ENCODE results near the gene NAA16. TPM values are rescaled to one million over a fixed set of nuclear protein-coding genes. Genes with fewer than 3 reads are reported as not detected.

The NAA16 gene
- polyA plus RNA-seq, 1 of the 3 experiments (the other 2 are of a cell fraction) = 4.4 TPM

- WGBS (ENCODE audit: low lambda C conversion rate) = 64% methylated on average over 5 of the region's 5 CpGs
- DNase-seq = no peak
- no peak overlapping the region for H3K4me3 ChIP-seq (ENCODE audit: low read depth in 2 of 2, low read length in 1 of 2)
- no peaks in the 10 kb centered on the region for H3K36me3 ChIP-seq (replicated peaks in 1 of 2; ENCODE audit: control insufficient read depth in 1 of 2, insufficient read depth in 2 of 2, low read length in 1 of 2)
- H3K79me2 ChIP-seq (ENCODE audit: insufficient read depth) = no peaks in the 10 kb centered on the region
- no peaks in the 10 kb centered on the region for H3K9me2 ChIP-seq
- no peak overlapping the region for H3K27ac ChIP-seq (ENCODE audit: low read depth in 2 of 2, low read length in 1 of 2)
- H3K27me3 ChIP-seq (ENCODE audit: insufficient read depth) = no peaks in the 10 kb centered on the region
- H3F3A ChIP-seq (replicated peaks; ENCODE audit: insufficient read depth) = no peaks in the 10 kb centered on the region
- no peaks in the 10 kb centered on the region for H3K4me1 ChIP-seq (ENCODE audit: control insufficient read depth in 1 of 2, insufficient read depth in 2 of 2, low read depth in 1 of 2, low read length in 1 of 2)
- no peaks in the 10 kb centered on the region for H4K20me1 ChIP-seq (ENCODE audit: insufficient read depth)
- CTCF ChIA-PET = no interaction called here
- no peak overlapping the region for H2AFZ ChIP-seq (ENCODE audit: low read depth)
- POLR2A ChIA-PET = no interaction called here
- no peak overlapping the region for H3K9ac ChIP-seq
- H3K9me3 ChIP-seq = no peaks in the 10 kb centered on the region
- H3K4me2 ChIP-seq = no peak overlapping the region
- TF ChIP-seq FOXM1 (IDR thresholded peaks at IDR 0.05; ENCODE audit: low read depth) (no peak), NFIC (IDR thresholded peaks at IDR 0.05; ENCODE audit: borderline replicate concordance) (no peak), SMC3 (IDR thresholded peaks at IDR 0.05; ENCODE audit: low read depth, low read length) (no peak), EZH2phosphoT487 (IDR thresholded peaks at IDR 0.05; ENCODE audit: borderline replicate concordance, low read depth) (no peak), GABPA (IDR thresholded peaks at IDR 0.05; ENCODE audit: low read depth) (no peak)
These were observed 102.8 kb downstream of the NAA16 start for GRCh38 chr13:41413872-41414271.

GRCh38 chr13:41416276-41416675, 105.2 kb downstream of the NAA16 start:
- no peak for TF ChIP-seq YY1 (IDR thresholded peaks at IDR 0.05; ENCODE audit: low read depth)
- TF ChIP-seq TCF12 (IDR thresholded peaks at IDR 0.05) = no peak
- no peak for TF ChIP-seq NRF1 (IDR thresholded peaks at IDR 0.05; ENCODE audit: low read depth, low read length)
- no peak for TF ChIP-seq MAX (IDR thresholded peaks at IDR 0.05; ENCODE audit: low read depth)
- no peak for TF ChIP-seq MXI1 (IDR thresholded peaks at IDR 0.05; ENCODE audit: low read depth, low read length)
- H3K27ac ChIP-seq (ENCODE audit: low read depth in 2 of 2, low read length in 1 of 2) = no peak overlapping the region
- POLR2A ChIA-PET = no interaction called here

GRCh38 chr13:41418027-41418426, 107.0 kb downstream of the NAA16 start:
- CTCF ChIA-PET = no interaction called here
- POLR2A ChIA-PET = no interaction called here
- no peaks in the 10 kb centered on the region for H3K79me2 ChIP-seq (ENCODE audit: insufficient read depth)
- no peak for TF ChIP-seq TAF1 (IDR thresholded peaks at IDR 0.05; ENCODE audit: borderline replicate concordance, low read depth, low read length)
- TF ChIP-seq, protein P1, sequence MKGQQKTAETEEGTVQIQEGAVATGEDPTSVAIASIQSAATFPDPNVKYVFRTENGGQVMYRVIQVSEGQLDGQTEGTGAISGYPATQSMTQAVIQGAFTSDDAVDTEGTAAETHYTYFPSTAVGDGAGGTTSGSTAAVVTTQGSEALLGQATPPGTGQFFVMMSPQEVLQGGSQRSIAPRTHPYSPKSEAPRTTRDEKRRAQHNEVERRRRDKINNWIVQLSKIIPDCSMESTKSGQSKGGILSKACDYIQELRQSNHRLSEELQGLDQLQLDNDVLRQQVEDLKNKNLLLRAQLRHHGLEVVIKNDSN (IDR thresholded peaks at IDR 0.05; ENCODE audit: borderline replicate concordance, low read depth) = no peak
- H2AFZ ChIP-seq (ENCODE audit: low read depth) = no peak overlapping the region
- WGBS (ENCODE audit: low lambda C conversion rate) = 45% methylated on average over 5 of the region's 5 CpGs
- H3K9ac ChIP-seq = no peak overlapping the region
- H3F3A ChIP-seq (replicated peaks; ENCODE audit: insufficient read depth) = no peaks in the 10 kb centered on the region
- H3K27ac ChIP-seq (ENCODE audit: low read depth in 2 of 2, low read length in 1 of 2) = no peak overlapping the region
- no peaks in the 10 kb centered on the region for H3K9me2 ChIP-seq
- no peaks in the 10 kb centered on the region for H4K20me1 ChIP-seq (ENCODE audit: insufficient read depth)
- H3K4me1 ChIP-seq (ENCODE audit: control insufficient read depth in 1 of 2, insufficient read depth in 2 of 2, low read depth in 1 of 2, low read length in 1 of 2) = no peaks in the 10 kb centered on the region
- H3K4me3 ChIP-seq (ENCODE audit: low read depth in 2 of 2, low read length in 1 of 2) = no peak overlapping the region
- no peaks in the 10 kb centered on the region for H3K36me3 ChIP-seq (replicated peaks in 1 of 2; ENCODE audit: control insufficient read depth in 1 of 2, insufficient read depth in 2 of 2, low read length in 1 of 2)
- no peak for DNase-seq
- H3K4me2 ChIP-seq = no peak overlapping the region
- H3K27me3 ChIP-seq (ENCODE audit: insufficient read depth) = no peaks in the 10 kb centered on the region
- no peaks in the 10 kb centered on the region for H3K9me3 ChIP-seq

More at GRCh38 chr13:41416276-41416675, 105.2 kb downstream of the NAA16 start:
- no peaks in the 10 kb centered on the region for H3F3A ChIP-seq (replicated peaks; ENCODE audit: insufficient read depth)
- H3K9ac ChIP-seq = no peak overlapping the region
- H3K9me2 ChIP-seq = no peaks in the 10 kb centered on the region
- CTCF ChIA-PET = no interaction called here
- H3K27me3 ChIP-seq (ENCODE audit: insufficient read depth) = no peaks in the 10 kb centered on the region
- no peak overlapping the region for H3K4me2 ChIP-seq
- H3K4me1 ChIP-seq (ENCODE audit: control insufficient read depth in 1 of 2, insufficient read depth in 2 of 2, low read depth in 1 of 2, low read length in 1 of 2) = no peaks in the 10 kb centered on the region
- no peaks in the 10 kb centered on the region for H3K9me3 ChIP-seq
- H2AFZ ChIP-seq (ENCODE audit: low read depth) = no peak overlapping the region
- WGBS (ENCODE audit: low lambda C conversion rate) = 37% methylated on average over 3 of the region's 3 CpGs
- no peaks in the 10 kb centered on the region for H4K20me1 ChIP-seq (ENCODE audit: insufficient read depth)
- no peak overlapping the region for H3K4me3 ChIP-seq (ENCODE audit: low read depth in 2 of 2, low read length in 1 of 2)
- H3K79me2 ChIP-seq (ENCODE audit: insufficient read depth) = no peaks in the 10 kb centered on the region
- DNase-seq = no peak
- H3K36me3 ChIP-seq (replicated peaks in 1 of 2; ENCODE audit: control insufficient read depth in 1 of 2, insufficient read depth in 2 of 2, low read length in 1 of 2) = no peaks in the 10 kb centered on the region
